Esophagus mucosa (tissue), 1 donor: ENCODE data around the gene MOV10L1. TPM values are rescaled to one million over a fixed set of nuclear protein-coding genes. Genes with fewer than 3 reads are reported as not detected.
"Not testable (repeated sequence)": the region's sequence is repeated elsewhere in the genome, so short reads cannot be mapped to it uniquely, and the experiment has no call there.

ENCODE experiments used
- ATAC-seq: fragments of 200-7000 bp; cut with Tn5 transposase; one replicate; pipeline ENCODE4 v1.9.1; 2020
- total RNA-seq: library from RNA; stranded (reverse); gene quantifications from one replicate; pipeline ENCODE4 v1.2.4, GENCODE V29; 2023
- donor health status: DM: yes; HTN: yes; CAD: no.

Gene MOV10L1
- total RNA-seq, 1 donor from 2014 or later, result 0.12 TPM

DNA sequence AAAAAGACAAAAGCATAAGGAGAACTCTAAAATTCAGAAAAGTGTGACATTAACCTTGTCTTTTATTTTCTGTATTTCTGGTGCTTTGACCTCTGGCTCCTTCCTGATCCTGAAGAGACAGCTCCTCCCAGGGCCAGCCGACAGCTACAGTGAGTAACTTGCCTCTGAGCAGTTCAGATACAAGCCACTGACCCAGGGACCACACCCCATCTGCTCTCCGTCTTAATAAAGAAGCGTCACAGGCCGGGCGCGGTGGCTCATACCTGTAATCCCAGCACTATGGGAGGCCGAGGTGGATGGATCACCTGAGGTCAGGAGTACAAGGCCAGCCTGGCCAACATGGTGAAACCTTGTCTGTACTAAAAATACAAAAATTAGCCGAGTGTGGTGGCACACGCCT lies 11.0 kb upstream of the MOV10L1 start:
- peak; percentile 71 for ATAC-seq

DNA sequence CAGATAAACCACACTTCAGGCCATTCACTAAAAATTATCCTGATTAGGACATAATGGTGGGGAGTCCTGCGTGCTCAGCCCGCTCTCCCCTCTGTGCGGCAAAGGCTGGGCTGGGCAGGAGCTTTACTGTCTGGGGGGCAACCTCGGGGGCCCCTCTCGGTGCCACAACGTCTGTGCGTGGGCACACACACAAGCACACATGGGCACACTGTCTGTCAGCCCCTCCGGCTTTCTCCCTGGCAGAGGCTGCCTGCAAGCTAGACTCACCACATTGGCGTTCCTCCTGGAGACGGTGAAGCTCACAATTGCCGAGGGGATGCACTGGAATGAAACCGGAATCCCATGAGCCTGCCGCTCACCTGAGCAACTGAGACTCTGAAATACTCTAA lies 9.7 kb upstream of the MOV10L1 start:
- ATAC-seq, result no peak

DNA sequence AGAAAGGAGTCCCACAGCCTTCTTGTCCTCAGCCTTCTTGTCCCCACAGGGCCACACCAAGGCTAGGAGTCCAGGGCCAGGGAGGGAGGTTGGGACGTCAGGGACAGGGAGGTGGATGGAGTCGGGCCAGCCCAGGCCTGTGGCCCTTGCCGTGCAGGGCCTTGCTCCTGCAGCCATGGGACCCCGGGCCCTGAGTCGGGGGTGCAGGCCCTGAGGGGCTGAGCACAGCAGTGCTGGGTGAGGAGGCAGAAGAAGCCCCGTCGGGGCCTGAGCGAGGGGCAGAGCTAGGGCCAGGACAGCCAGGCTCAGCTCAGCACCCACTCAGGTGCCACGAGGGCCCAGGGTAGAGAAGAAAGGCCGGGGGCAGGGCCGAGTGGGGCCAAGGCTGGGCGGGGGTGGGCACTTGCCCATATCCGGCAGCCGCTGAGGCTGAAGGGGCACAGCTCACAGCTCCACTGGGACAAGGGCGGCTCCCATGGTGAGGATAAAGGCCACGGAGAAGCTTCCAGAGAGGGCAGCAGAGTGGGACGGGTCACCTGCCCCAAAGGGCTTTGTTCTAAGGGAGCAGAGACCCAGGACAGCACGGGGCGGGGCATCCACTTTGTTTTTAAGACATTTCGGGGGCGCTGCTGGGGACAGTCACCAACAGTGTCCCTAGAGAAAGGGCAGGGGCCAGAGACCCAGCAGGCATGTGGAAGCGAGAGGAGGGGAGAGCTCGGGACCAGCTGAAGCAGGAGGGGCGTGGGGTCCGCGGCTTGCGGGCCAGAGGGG lies 8.2 kb upstream of the MOV10L1 start:
- ATAC-seq, result no peak

DNA sequence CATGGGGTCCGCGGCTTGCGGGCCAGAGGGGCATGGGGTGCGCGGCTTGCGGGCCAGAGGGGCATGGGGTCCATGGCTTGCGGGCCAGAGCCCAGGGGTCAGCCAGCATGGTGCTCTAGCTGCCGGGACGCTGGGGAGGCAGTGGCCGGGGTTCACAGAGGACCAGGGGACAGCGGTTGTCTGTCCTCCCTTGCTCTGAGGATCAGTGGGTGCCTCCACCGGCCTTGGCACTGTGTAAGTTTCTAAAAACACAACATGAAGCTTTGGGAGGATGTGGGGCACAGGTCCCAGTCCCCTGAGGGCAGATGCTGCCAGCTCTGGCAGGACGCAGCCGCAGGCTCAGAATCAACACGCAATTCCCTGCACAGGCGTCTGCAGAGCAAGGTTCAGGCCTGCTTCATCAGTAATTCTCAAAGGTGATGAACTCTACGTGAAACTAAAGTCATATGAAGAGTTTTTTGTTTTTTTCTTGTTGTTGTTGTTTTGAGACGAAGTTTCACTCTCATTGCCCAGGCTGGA lies 7.5 kb upstream of the MOV10L1 start:
- no peak for ATAC-seq

DNA sequence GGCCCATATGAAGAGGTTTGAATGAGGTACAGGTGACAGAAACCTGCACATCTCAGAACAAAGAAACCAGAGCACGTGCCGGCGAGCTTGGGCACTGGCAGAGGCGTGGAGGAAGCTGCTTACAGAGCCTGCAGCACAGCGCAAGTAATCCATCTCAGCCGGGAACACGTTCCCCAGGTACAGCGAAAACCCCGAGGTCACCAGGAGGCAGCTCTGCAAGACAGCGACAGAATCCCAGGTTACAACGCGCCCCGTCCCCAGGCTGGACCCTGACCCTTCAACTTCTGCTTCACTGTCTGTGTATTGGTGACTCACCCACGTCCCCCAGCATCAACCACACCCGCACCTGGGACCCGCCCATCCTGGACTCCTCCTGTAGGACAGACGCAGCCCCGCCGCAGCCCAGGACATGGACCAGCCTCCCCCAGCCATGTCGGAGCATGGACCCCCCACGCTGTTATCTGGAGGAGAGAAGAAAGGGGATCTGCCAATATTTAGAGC lies 6.8 kb upstream of the MOV10L1 start:
- peak; percentile 80 for ATAC-seq

DNA sequence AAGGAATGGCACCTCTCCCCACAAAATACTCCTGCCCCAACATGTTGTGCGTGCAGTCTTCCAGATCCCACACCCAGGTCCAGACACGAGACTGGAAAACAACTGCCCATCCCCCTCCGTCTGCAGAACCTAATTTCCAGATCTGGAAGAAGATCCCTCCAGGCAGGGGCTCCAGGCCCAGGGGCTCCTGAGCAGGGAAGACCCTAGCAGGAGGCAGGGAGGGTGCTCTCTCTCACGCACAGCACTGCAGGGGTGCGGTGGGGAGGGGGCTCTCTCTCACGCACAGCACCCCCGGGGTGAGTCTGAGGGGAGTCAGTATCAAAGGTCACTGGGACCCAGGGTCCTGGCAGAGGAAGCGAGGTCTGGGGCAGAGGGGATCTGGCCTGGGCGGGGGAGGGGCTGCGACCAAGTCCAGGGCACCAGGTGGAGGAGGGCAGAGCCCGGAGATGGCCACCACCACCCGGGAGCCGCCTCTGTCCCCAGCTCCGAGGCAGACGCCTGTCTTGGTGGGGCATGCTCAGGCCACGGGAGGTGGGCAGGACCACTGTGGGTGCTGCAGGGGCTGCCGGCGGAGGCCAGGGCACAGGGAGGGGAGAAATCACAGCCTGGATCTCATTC lies 6.2 kb upstream of the MOV10L1 start:
- peak; percentile 34 for ATAC-seq

DNA sequence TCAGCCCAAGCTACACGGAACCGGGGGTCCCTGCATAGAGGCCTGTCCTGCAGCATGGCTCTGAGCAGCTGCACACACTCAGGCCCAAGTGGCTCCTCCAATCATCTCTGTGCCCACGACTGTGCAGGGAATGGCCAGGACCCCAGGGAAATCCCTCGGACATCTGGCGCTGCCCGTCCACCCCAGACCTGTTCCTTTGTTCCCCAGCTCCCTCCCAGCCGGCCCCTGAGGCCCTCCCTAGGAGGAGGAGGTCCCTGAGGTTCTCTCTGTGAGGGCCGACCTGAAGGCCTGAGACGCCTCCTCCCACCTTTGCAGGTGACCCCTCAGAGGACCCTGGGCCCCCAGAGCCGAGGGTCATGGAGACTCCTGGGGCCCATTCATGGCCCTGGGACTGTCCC lies 5.7 kb upstream of the MOV10L1 start:
- no peak for ATAC-seq

DNA sequence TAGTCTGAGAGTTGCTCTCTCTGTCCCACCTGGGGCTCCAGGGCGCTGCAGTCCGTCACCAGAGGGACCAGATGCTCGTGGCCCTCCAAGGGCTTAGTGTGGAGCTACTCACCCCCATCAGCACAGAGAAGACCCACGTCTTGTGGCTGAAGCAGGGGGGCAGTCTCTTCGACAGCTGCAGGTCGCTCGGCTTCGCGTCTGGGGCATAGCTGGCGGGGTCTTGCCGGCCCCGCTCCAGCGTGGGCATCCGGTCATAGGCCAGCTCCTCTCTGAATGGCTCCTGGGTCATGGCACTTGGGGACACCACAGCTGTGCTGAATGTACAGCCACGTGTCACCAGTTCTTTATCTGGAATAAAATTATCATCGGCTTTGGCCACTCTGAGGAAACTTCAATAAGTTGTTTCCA lies 5.2 kb upstream of the MOV10L1 start:
- no peak for ATAC-seq

DNA sequence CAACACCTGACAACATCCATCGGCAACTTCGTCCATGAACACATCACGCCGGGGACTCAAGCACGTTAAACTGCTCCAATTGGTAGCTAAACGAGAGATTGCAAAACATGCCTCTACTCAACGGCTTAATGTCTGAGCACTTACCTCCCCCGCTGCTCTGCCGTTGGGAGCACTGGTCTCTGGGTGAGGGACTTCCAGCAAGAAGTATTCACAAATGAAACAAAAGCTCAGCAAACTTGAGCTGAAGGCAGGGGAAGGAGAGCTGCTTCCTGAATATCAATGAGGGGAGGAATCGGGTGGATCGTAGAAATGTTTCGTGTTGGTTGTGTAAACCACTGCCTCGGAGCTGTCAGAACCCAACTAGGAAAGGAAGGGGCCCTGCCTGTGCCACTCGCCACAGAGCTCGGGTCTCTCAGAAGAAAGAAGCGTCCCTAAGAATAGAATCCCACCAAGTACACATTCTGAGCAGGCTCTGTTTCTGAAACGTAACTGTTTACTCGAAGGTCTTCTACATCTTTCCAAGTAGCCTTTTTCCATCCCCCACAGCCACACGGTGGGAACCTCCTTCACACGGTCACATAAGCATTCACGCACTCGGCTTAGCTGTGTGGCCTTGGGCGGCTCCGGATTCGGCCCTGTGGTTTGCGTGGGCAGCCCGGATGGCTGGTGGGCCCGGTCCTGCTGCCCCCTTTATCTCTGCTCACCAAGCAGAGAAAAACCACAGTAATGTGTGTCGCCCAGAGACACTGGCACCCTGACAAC lies 4.4 kb upstream of the MOV10L1 start, which contains the start of gene MLC1:
Gene MLC1, minus strand, starts transcription at position 216 of the 762 bp plus-strand sequence. CDS start 524 bp downstream, outside the sequence.
- no peak for ATAC-seq

DNA sequence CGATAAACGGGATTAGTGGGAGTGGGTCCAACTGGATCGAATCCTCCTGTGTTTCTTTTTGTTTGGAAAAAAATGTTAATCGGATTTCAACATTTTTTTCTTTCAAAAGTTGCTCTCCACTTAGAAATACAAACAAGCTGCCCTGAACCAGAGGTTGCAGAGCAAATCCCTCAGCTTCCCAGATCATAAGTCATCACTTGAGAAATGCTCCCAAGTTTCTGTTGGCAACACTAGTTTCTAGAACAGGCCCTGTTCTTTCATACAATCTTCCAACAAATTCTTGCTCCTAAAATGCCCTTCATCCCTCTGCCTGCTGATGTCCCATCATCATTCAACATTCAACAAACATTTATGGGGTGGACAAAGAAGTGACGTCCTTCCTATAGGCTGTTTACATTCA lies 3.3 kb upstream of the MOV10L1 start:
- ATAC-seq, result no peak

DNA sequence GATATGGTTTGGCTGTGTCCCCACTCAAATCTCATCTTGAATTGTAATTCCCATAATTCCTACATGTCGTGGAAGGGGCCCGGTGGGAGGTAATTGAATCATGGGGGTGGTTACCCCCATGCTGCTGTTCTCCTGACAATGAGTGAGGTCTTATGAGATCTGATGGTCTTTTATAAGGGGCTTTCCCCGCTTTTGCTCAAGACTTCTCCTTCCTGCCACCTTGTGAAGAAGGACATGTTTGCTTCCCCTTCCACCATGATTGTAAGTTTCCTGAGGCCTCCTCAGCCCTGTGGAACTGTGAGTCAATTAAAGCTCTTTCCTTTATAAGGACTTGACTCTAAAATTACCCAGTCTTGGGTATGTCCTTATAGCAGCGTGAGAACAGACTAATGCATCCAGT lies 2.8 kb upstream of the MOV10L1 start:
- ATAC-seq, result not testable (repeated sequence)

DNA sequence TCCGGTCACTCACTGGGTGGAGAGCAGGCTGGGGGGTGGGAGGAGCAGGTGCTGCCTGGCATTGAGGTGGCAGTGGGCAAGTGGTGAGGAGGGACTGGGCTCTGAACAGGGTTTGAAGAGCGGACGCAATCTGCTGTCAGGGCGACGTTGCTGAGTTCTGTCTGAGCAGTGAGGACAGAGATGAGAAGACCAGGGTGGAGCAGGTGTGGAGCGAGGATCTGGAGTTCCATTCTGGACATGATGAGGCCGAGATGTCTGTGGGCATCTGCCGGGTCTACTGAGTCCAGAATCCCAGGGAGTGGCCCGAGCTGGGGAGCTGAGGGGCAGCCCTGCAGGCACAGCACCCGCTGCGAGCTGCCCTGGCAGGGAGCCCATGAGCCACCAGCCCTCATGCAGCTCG lies 2.2 kb upstream of the MOV10L1 start:
- ATAC-seq, result no peak

DNA sequence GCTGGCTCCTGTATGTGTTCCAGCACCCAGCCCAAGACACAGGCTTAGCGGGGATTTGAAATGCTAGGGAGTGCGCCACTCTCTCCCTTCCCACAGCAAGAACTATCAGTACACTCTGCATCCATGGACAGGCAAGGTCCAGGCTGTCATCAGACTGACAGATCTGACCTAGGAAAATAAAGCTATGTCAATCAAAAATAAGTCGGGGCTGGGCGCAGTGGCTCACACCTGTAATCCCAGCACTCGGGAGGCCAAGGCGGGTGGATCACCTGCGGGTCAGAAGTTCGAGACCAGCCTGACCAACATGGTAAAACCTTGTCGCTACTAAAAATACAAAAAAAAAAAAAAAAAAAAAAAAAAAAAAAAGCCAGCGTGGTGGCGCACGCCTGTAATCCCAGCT lies 1.7 kb upstream of the MOV10L1 start:
- no peak for ATAC-seq

DNA sequence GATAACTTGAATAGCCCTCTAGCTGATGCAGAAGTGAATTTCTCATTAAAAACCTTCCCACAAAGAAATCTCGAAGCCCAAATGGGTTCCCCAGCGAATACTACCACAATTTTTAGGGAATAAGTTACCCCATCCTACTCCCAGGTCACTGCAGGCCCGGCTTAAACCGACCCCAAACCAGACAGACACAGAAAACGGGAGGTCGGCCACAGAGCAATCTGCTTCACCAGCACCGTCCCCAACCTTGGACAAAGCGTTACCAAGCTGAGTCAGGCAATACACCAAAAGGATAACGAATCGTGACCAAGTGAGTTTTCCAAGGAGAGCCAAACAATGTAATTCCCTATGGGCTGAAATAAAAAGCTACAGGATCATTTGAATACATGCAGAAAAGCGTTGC lies 575 bp upstream of the MOV10L1 start:
- no peak for ATAC-seq

DNA sequence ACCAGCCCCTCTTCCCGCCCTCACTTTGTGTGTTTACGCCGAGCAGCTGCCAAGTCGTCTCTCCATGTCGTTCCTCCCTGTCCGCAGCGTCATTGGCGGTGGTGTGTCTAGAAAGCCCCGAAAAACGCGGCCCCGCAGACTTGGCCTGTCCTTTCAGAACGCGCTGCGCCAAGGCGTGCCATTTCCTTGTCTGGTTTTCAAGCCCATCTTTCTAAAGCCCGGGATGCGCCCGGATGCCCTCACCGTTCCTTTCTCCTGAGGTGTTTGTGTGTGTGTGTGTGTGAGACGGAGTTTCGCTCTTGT lies 557 bp downstream of the MOV10L1 start:
- no peak for ATAC-seq

DNA sequence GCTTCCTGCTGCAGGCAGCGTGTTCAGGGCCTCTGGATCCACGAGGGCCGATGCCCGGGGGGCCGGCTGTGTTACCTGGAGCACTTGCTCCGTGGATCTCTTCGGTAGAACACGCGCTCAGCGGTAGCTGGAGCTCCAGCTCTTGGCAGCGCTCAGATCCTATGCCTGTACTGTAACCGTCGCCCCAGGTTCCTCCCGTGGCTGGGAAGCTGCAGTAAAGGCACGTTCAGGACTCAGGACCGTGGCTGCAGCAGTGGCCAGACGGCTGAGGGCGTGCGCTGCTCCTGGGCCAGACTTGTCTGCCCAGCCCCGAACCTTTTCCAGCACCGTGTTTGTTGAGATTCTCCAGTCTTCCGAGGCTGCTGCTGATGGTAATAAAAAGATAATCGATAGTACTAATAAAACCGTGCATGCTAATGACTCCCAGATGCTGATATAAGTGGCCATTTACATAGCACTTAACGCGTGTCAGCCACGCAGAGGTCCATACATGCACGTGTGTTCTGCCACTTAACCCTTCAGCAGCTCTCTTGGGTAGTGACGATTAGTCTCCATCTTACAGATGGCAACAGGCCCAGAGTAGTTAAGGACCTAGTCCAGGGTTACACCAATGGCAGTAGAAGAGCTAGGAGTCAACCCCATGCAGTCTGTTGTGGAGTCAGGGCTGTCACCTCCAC lies 1.4 kb downstream of the MOV10L1 start:
- ATAC-seq, result no peak

DNA sequence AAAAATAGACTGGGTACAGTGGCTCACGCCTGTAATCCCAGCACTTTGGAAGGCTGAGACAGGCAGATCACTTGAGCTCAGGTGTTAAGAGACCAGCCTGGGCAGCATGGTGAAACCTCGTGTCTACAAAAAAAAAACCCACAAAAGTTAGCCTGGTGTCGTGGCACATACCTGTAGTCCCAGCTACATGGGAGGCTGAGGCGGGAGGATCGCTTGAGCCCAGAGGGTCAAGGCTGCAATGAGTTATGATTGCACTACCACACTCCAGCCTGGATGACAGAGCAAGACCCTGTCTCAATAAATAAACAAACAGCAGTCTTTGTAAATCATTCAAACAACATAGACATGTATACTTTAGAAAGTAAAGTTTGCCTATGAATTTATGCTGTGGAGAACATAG lies 2.5 kb downstream of the MOV10L1 start:
- ATAC-seq, result no peak

DNA sequence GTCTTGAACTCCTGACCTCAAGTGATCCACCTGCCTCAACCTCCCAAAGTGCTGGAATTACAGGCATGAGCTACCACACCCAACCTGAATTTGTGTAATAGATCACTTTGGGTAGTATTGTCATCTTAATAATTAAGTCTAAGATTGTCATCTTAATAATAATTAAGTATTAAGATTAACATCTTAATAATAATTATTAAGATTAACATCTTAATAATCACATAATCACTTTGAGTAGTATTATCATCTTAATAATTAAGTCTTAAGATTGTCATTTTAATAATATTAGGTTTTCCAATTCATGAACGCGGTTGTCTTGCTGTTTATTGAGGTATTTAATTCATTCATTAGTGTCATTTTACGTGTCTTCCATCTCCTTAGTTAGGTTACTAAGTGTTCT lies 8.2 kb downstream of the MOV10L1 start:
- no peak for ATAC-seq

DNA sequence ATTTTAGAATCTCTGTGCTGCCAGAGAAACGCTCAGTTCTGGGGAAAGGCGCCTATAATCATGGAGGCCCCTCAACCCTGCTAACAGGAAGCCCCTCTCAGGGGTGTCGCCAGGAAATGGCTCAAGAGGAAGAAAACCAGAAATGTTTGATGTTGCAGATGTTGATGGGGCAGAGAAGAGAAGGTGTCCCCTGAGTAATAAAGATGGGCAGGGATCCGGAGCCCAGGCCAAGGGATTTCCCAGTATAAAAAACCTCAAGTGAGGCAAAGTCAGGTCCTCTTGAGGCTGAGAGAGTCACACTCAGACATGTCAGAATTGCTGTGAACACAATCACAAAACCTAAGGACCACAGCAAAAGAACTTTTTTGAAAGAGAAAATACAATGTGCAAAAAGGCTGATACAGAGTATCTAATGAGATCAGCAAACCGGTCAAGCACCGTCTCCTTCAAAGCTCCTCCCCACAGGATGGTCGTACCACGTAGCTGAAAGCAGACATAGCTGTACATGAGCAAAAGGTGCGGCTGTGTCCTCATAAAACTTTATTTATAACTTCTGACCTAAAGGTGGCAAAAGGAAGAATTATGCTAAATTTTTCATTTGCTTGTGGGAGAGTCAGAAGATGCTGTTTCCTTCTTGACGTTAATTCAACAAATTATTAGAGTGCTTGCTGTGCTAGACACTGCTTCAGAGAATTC lies 12.2 kb downstream of the MOV10L1 start:
- no peak for ATAC-seq

DNA sequence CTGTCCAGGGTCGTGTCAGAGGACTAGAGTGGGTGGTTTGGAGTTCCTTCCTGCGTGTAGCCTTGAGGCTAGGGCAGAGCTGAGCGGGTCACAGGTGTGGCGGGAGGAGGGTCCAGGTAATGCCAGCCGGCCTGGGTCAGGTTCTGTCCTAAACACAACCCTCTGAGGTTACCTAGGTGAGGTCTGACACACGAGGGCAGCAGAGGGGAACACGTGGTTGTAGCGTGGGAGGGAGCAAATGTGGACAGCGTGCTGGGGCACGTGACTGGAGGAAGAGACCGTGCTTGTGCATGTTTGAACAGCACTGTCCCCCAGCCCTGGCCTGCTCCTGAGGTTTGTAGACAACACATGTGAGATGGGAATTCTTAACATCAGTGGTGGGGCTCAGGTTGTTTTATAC lies 13.1 kb downstream of the MOV10L1 start:
- peak; percentile 62 for ATAC-seq

DNA sequence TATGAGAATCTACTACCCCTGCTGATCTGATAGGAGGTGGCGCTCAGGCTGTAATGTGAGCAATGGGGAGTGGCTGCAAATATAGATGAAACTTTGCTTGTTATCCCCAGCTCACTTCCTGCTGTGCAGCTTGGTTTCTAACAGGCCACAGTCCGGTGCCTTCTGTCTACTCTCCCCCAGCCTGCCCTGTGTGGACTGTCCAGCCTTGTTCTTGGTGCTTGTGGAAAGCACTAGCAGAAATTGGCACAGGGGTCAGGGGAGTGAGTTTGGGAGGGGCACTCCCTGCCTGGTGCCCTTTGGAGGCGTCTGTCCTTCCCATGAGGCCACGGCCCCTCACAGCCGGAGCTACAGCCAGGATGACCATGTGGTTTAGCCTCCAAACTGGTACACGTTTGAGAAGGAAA lies 14.3 kb downstream of the MOV10L1 start:
- ATAC-seq, result no peak
